GM12878 (cell line): ENCODE data around the gene CHRM5.

ENCODE experiments used
- ATF7 ChIP-seq: fragments of 450-650 bp; IDR thresholded peaks from 2 replicates; pipeline ENCODE4 v1.6.1; 2016; ENCODE audit warnings: low read depth, mild to moderate bottlenecking
- CTCF ChIP-seq, 3 experiments: IDR thresholded peaks in 2 of 3; conservative IDR thresholded peaks in 1 of 3; 2 replicates each; pipeline ENCODE4 v1.5.1; 2011; ENCODE audit warnings: low read depth in 3 of 3, low read length in 3 of 3, mild to moderate bottlenecking in 3 of 3, control low read depth in 2 of 3, moderate library complexity in 2 of 3, inconsistent platforms in 1 of 3, mixed read lengths in 1 of 3; ENCODE audit not compliant: control insufficient read depth in 2 of 3, insufficient read depth in 1 of 3; ENCODE audit errors: extremely low read depth in 1 of 3
- EGR1 ChIP-seq, 2 experiments: IDR thresholded peaks; 1 replicate in 1 of 2; 2 replicates in 1 of 2; pipeline ENCODE4 v1.6.1; 2011 to 2012; ENCODE audit warnings: low read depth in 2 of 2, low read length in 2 of 2, borderline replicate concordance in 1 of 2, mild to moderate bottlenecking in 1 of 2, moderate library complexity in 1 of 2
- EZH2 ChIP-seq: IDR thresholded peaks from 2 replicates; pipeline ENCODE4 v1.6.1; 2012; ENCODE audit warnings: low read depth, mild to moderate bottlenecking, control low read depth, inconsistent platforms, low read length, borderline replicate concordance; ENCODE audit not compliant: control insufficient read depth
- FOXM1 ChIP-seq: IDR thresholded peaks from 2 replicates; pipeline ENCODE4 v1.6.1; 2012; ENCODE audit warnings: low read depth, mild to moderate bottlenecking, inconsistent platforms, low read length, moderate library complexity
- JUND ChIP-seq: IDR thresholded peaks from 2 replicates; pipeline ENCODE4 v1.6.1; 2012; ENCODE audit warnings: low read depth, mild to moderate bottlenecking, low read length, improper control_type of control experiment, moderate library complexity
- MEF2A ChIP-seq: IDR thresholded peaks from 2 replicates; pipeline ENCODE4 v1.6.1; 2011; ENCODE audit warnings: low read depth, mild to moderate bottlenecking, low read length, moderate library complexity; ENCODE audit not compliant: insufficient read depth
- PAX5 ChIP-seq: IDR thresholded peaks from 2 replicates; pipeline ENCODE4 v1.6.1; 2011; ENCODE audit warnings: low read depth, low read length, borderline replicate concordance
- POLR2A ChIP-seq: IDR thresholded peaks from 2 replicates; pipeline ENCODE4 v1.6.1; 2011; ENCODE audit warnings: low read depth, mild to moderate bottlenecking, low read length
- RAD21 ChIP-seq: IDR thresholded peaks from 2 replicates; pipeline ENCODE4 v1.6.1; 2011; ENCODE audit warnings: mild to moderate bottlenecking, low read depth, low read length, moderate library complexity; ENCODE audit not compliant: insufficient read depth
- RCOR1 ChIP-seq: conservative IDR thresholded peaks from 2 replicates; pipeline ENCODE4 v1.6.1; 2012; ENCODE audit warnings: low read depth, low read length, improper control_type of control experiment
- SPI1 ChIP-seq: IDR thresholded peaks from 2 replicates; pipeline ENCODE4 v1.6.1; 2011; ENCODE audit warnings: low read depth, mild to moderate bottlenecking, low read length, moderate library complexity, borderline replicate concordance; ENCODE audit not compliant: insufficient read depth

- no peak for TF ChIP-seq CTCF (IDR thresholded peaks at IDR 0.05 in 2 of 3, conservative IDR thresholded peaks at IDR 0.05 in 1 of 3; ENCODE audit: control insufficient read depth in 2 of 3, extremely low read depth in 1 of 3, insufficient read depth in 1 of 3, low read depth in 3 of 3, low read length in 3 of 3)
- TF ChIP-seq MEF2A, result no peak
- no peak for TF ChIP-seq ATF7
- no peak for TF ChIP-seq JUND
- TF ChIP-seq SPI1, result no peak
- no peak for TF ChIP-seq RAD21
- TF ChIP-seq EGR1 (IDR thresholded peaks at IDR 0.05; ENCODE audit: borderline replicate concordance in 1 of 2, low read depth in 2 of 2, low read length in 2 of 2), result no peak
- TF ChIP-seq EZH2, result no peak
- TF ChIP-seq FOXM1, result no peak
- TF ChIP-seq PAX5, result no peak
- TF ChIP-seq RCOR1, result no peak
- no peak for TF ChIP-seq POLR2A
Measured at GRCh38 chr15:34107315-34107714, 139.0 kb downstream of the CHRM5 start.
